ENCODE data around the gene NUP210. TPM values are rescaled to one million over a fixed set of nuclear protein-coding genes. Genes with fewer than 3 reads are reported as not detected.

The NUP210 gene
- total RNA-seq, 3 donors from 2014 or later (not counting 1 experiment from before 2014, with no cell fraction given) = 156 to 194 (median 179) TPM

DNA sequence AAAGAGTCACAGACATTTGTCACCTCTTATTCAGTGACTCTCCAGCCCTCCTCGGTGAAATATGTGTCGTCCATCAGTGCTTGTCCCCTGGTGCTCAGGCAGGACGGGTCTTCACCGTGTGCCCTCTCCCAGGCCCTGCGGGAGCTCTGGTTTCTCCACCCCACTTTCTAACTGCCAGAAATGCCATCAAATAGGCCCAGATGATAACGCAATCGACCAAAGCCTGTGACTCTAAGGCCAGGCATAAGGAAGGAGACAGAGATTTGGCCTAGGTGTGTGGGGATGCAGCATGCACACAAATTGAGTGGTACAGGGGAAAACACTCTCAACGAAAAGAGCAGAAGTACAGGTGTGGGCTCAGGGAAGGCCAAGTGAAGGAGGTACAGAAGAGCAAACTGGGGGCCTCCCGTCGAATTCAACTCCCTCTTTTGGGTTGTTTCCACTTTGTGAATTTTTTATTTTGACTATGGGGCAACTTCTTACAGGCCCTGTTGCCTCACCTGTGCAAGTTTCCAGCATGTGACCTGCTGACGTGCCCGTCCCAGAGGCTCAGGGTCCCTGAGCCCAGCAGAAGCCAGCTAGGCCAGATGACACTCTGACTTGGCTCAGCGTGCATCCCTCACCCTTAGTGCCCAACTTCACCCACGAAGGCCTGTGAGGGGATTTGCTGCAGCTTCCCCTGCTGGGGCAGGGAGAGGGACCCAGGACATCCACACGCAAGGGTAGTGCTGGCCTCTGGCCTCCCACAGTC is 4.7 kb downstream of the NUP210 start:
- no peak for ATAC-seq
- Histone ChIP-seq H3K27ac (ENCODE audit: low read length) (peak overlapping the region; percentile 90), H3K4me3 (ENCODE audit: low read length) (no peak overlapping the region), H3K4me1 (ENCODE audit: control insufficient read depth, insufficient read depth, low read length) (peaks cover 83% of the 10 kb centered on the region), H3K36me3 (ENCODE audit: control insufficient read depth, insufficient read depth, low read length) (no peaks in the 10 kb centered on the region), H3K9me3 (ENCODE audit: control insufficient read depth, insufficient read depth, low read length) (no peaks in the 10 kb centered on the region), H3K27me3 (ENCODE audit: control insufficient read depth, insufficient read depth, low read length) (no peaks in the 10 kb centered on the region)
- H3K27me3 Mint-ChIP-seq (ENCODE audit: low read depth in 2 of 2) = no peaks in the 10 kb centered on the region
- WGBS (ENCODE audit: insufficient coverage) = 46% methylated on average over 15 of the region's 15 CpGs
- peak overlapping the region; percentile 94 to 95 for H3K27ac Mint-ChIP-seq
- H3K4me1 Mint-ChIP-seq = peaks cover 51 to 61% of the 10 kb centered on the region in 2 donors
- H3K9me3 Mint-ChIP-seq = no peaks in the 10 kb centered on the region
- peak in 1 of 2 donors; percentile 41 for DNase-seq
- no peaks in the 10 kb centered on the region for H3K36me3 Mint-ChIP-seq
- TF ChIP-seq, protein P1, sequence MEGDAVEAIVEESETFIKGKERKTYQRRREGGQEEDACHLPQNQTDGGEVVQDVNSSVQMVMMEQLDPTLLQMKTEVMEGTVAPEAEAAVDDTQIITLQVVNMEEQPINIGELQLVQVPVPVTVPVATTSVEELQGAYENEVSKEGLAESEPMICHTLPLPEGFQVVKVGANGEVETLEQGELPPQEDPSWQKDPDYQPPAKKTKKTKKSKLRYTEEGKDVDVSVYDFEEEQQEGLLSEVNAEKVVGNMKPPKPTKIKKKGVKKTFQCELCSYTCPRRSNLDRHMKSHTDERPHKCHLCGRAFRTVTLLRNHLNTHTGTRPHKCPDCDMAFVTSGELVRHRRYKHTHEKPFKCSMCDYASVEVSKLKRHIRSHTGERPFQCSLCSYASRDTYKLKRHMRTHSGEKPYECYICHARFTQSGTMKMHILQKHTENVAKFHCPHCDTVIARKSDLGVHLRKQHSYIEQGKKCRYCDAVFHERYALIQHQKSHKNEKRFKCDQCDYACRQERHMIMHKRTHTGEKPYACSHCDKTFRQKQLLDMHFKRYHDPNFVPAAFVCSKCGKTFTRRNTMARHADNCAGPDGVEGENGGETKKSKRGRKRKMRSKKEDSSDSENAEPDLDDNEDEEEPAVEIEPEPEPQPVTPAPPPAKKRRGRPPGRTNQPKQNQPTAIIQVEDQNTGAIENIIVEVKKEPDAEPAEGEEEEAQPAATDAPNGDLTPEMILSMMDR (IDR thresholded peaks at IDR 0.05) = no peak
- H3K4me3 Mint-ChIP-seq = peak overlapping the region; percentile 68
- intact Hi-C loops (cut with micrococcal nuclease) = loop anchor here (5.0 kb wide), 1 partner anchor 403 kb away; no protein-coding TSS in a partner anchor

DNA sequence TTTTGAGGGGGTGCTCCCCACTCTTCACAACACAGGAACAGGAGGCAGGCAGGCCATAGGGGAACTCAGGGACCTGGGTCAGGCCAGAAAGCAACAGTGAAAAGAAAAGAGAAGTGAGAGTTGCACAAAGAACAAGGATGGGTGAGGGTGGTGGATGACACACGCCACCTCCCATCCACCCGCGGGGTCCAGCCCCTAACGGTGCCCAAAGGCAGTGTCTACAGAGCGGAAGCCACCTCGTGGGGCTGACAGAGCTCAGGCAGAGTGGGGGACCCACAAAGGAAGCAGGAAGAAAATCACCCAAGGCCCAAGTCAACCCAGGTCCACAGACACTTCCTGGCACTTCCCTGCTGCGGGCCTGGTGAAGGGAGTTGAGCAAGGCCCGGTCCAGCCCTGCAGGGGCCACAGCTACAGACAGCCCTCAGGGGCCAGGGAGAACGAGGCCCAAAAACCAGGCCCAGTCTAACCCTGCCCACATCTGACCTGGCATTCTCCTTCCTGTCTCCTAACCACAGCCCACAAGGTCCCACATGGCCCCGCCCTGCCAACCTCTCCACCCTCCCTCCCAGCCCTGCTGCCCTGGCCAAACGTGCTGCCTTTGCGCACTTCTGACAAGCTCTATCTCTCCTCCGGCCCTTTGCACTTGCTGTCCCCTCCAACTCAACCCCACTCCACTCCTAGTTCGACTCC is 5.9 kb downstream of the NUP210 start:
- Mint-ChIP-seq H3K9me3 (no peaks in the 10 kb centered on the region), H3K27me3 (ENCODE audit: low read depth in 2 of 2) (no peaks in the 10 kb centered on the region), H3K4me1 (peaks cover 51 to 61% of the 10 kb centered on the region in 2 donors), H3K27ac (peak overlapping the region; percentile 94 to 95), H3K4me3 (peak overlapping the region; percentile 68), H3K36me3 (no peaks in the 10 kb centered on the region)
- intact Hi-C loops (cut with micrococcal nuclease) = loop anchor here (1.0 kb wide), 1 partner anchor 38 kb away; no protein-coding TSS in a partner anchor
- DNase-seq (peak; percentile 72 to 85), ATAC-seq (peak; percentile 86 to 96 (median 91))
- H3K9me3 ChIP-seq (ENCODE audit: control insufficient read depth, insufficient read depth, low read length) = no peaks in the 10 kb centered on the region
- H3K4me3 ChIP-seq (ENCODE audit: low read length) = peak overlapping the region; percentile 4
- TF ChIP-seq, protein P1 (IDR thresholded peaks at IDR 0.05) = no peak
- H3K36me3 ChIP-seq (ENCODE audit: control insufficient read depth, insufficient read depth, low read length) = no peaks in the 10 kb centered on the region
- H3K4me1 ChIP-seq (ENCODE audit: control insufficient read depth, insufficient read depth, low read length) = peaks cover 80% of the 10 kb centered on the region
- peak overlapping the region; percentile 90 for H3K27ac ChIP-seq (ENCODE audit: low read length)
- under 1% methylated on average over 14 of the region's 14 CpGs for WGBS (ENCODE audit: insufficient coverage)
- no peaks in the 10 kb centered on the region for H3K27me3 ChIP-seq (ENCODE audit: control insufficient read depth, insufficient read depth, low read length)

DNA sequence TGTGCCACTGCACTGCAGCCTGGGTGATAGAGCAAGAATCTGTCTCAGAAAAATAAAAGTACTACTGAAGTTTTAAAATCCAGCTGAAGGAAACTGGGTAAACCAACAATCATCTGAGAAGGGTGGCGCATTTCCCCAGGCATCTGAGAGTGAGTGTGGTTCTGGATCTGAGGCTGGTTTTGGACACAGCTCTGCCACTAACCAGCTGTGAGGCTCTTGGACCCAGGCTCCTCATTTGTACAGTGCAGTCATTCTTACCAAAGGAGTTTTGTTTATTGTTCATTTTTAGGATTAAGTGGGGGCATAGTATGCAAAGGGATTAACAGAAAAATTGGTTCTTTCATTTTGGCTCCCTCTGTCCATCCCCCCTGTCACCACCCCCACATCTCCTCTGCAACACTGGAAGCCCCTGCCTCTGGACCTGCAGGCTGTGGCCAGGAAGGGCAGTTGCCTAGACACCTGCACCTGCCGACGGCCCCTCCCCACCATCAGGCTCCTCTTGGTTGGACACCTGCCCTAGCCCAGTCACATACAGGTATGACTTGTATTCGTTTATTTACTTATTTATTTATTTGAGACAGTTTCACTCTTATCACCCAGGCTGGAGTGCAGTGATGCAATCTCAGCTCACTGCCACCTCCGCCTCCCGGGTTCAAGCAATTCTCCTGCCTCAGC is 8.8 kb downstream of the NUP210 start:
- DNase-seq (no peak), ATAC-seq (no peak)
- Histone ChIP-seq H3K9me3 (ENCODE audit: control insufficient read depth, insufficient read depth, low read length) (peaks cover 14% of the 10 kb centered on the region), H3K27ac (ENCODE audit: low read length) (peak overlapping the region; percentile 25), H3K36me3 (ENCODE audit: control insufficient read depth, insufficient read depth, low read length) (peaks cover 5% of the 10 kb centered on the region), H3K27me3 (ENCODE audit: control insufficient read depth, insufficient read depth, low read length) (no peaks in the 10 kb centered on the region), H3K4me3 (ENCODE audit: low read length) (no peak overlapping the region), H3K4me1 (ENCODE audit: control insufficient read depth, insufficient read depth, low read length) (peaks cover 77% of the 10 kb centered on the region)
- TF ChIP-seq, protein P1 (IDR thresholded peaks at IDR 0.05) = no peak
- peak overlapping the region; percentile 72 to 94 for H3K27ac Mint-ChIP-seq
- no peaks in the 10 kb centered on the region for H3K27me3 Mint-ChIP-seq (ENCODE audit: low read depth in 2 of 2)
- H3K36me3 Mint-ChIP-seq = no peaks in the 10 kb centered on the region
- peaks cover 44 to 55% of the 10 kb centered on the region in 2 donors for H3K4me1 Mint-ChIP-seq
- WGBS (ENCODE audit: insufficient coverage) = 92% methylated on average over 6 of the region's 6 CpGs
- intact Hi-C loops (cut with micrococcal nuclease) = no loop called here
- H3K4me3 Mint-ChIP-seq = no peak overlapping the region
- peaks cover 0 to 4% of the 10 kb centered on the region in 2 donors for H3K9me3 Mint-ChIP-seq

All from natural killer cell (primary cell).